LNCAP (cell line): Measurements from ENCODE around the gene PDE1C.

Experiments used
- CTCF ChIP-seq: fragments of 450-650 bp; IDR thresholded peaks from 2 replicates; pipeline ENCODE4 v1.5.1; 2017; ENCODE audit warnings: mild to moderate bottlenecking

PDE1C gene

DNA sequence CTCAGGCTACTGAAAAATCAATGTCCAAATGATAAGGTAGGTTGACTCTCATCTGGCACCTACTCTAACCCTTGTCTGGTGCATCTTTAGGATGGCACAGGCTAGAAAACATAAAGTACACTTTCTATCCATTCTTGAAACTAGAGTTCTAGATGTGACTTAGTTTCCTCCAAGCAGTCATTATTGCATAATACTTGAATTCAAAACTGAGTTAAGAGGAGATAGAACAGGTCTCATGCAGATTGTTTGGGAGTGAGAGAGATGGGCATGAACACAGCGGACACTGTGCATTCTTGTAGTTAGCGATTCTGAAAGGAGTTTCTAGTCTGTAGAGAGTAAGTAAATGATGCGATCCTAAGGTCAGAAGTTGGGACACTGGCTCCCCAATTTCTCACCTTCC, 149.2 kb downstream of the PDE1C start:
- TF ChIP-seq CTCF = no peak

DNA sequence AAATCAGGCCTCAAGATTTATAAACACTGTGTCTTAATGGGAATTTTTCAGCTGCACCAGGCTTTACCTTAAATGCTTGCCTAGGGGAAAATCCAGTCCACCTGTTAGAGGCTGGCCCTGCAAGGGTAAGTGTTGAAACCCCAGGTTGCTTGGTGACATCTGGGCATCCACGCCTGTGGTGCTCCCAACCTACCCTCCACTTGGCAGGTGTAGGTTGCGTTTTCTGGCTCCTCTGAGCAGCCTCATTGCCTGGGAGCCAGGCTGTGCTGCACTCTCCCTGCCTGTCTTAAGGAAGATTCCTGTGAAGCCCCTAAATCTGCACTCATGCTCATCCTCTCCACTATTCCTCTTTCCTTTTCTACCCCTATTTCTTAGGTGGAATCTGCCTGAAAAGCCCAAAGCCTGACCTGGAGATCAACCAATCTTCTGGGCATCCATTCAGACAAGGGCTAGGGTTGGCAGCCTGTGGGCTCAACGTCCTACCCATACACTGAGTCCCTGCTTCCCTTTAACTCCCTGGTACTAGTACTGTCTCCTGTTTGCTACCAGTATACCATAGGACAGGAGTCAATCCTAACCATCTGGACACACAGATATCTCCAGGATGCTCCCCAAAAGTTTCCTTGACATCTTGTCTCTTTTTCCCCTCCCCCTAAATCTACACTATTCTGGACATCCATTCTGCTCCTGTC, 150.4 kb downstream of the PDE1C start:
- TF ChIP-seq CTCF = no peak

- no peak for TF ChIP-seq CTCF
Measured at GRCh38 chr7:31918706-31919393, 151.4 kb downstream of the PDE1C start.

GRCh38 chr7:31917256-31917655, 153.0 kb downstream of the PDE1C start:
- no peak for TF ChIP-seq CTCF

DNA sequence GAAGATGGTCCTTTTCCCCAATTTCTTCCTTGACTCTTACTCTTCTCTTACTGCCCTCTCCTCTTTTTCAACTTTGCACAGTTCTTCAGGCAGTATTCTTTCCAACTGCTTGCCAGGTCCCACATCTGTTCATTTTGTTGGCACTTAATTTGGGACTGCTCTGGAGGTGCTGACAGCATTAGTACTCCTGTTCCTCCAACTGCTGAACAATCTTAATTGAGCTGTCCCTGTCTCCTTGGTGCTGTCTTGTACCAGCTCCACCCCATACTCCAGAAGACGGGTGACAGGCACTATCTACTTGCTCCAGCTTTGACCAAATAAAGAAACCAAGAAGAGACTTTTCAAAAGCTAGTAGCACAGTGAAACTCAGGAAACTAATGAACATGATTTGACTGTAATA, 160.0 kb downstream of the PDE1C start:
- no peak for TF ChIP-seq CTCF

- no peak for TF ChIP-seq CTCF
Measured at GRCh38 chr7:31906479-31907171, 163.6 kb downstream of the PDE1C start.

- TF ChIP-seq CTCF = no peak
Measured at GRCh38 chr7:31903962-31904361, 166.2 kb downstream of the PDE1C start.
